ENCODE measurements around the gene DUSP15.

DUSP15 gene

GRCh38 chr20:31824554-31825313 is 45.6 kb downstream of the DUSP15 start:
- no peak for TF ChIP-seq CTCF (IDR thresholded peaks at IDR 0.05; ENCODE audit: borderline replicate concordance, insufficient read depth, low read depth, low read length)
- H3K4me3 ChIP-seq (ENCODE audit: low read depth, low read length): no peak overlapping the region

GRCh38 chr20:31824125-31824485 is 46.2 kb downstream of the DUSP15 start:
- no peak for TF ChIP-seq CTCF (IDR thresholded peaks at IDR 0.05; ENCODE audit: borderline replicate concordance, insufficient read depth, low read depth, low read length)
- H3K4me3 ChIP-seq (ENCODE audit: low read depth, low read length): no peak overlapping the region

- no peak for TF ChIP-seq CTCF (IDR thresholded peaks at IDR 0.05; ENCODE audit: borderline replicate concordance, insufficient read depth, low read depth, low read length)
- no peak overlapping the region for H3K4me3 ChIP-seq (ENCODE audit: low read depth, low read length)
Observed at GRCh38 chr20:31823360-31824124, 46.8 kb downstream of the DUSP15 start.

GRCh38 chr20:31822421-31823330 is 47.7 kb downstream of the DUSP15 start:
- no peak overlapping the region for H3K4me3 ChIP-seq (ENCODE audit: low read depth, low read length)
- TF ChIP-seq CTCF (IDR thresholded peaks at IDR 0.05; ENCODE audit: borderline replicate concordance, insufficient read depth, low read depth, low read length): peak; percentile 95

- no peak for TF ChIP-seq CTCF (IDR thresholded peaks at IDR 0.05; ENCODE audit: borderline replicate concordance, insufficient read depth, low read depth, low read length)
- no peak overlapping the region for H3K4me3 ChIP-seq (ENCODE audit: low read depth, low read length)
Observed at GRCh38 chr20:31821427-31821826, 48.9 kb downstream of the DUSP15 start.

GRCh38 chr20:31820228-31820627 is 50.1 kb downstream of the DUSP15 start:
- H3K4me3 ChIP-seq (ENCODE audit: low read depth, low read length): no peak overlapping the region
- no peak for TF ChIP-seq CTCF (IDR thresholded peaks at IDR 0.05; ENCODE audit: borderline replicate concordance, insufficient read depth, low read depth, low read length)
